Transverse colon (tissue), 4 donors: ENCODE results near the gene CCDC148.

ENCODE experiments used
- POLR2AphosphoS5 ChIP-seq, 3 donors: sonication (generic); formaldehyde crosslinking; IDR thresholded peaks; one replicate each; pipeline ENCODE4 v1.6.1; 2016; ENCODE audit warnings: antibody characterized with exemption in 3 of 3
- TF ChIP-seq, protein P1 (sequence below), 5 experiments: fragments of 200-600 bp in 3 of 5; fragments of 450-650 bp in 2 of 5; sonication (generic) in 3 of 5; IDR thresholded peaks; 1 replicate in 2 of 5; 2 replicates in 3 of 5; pipeline ENCODE4 v1.5.1; 2016 to 2017; ENCODE audit warnings: antibody characterized with exemption in 5 of 5, inconsistent platforms in 3 of 5, mild to moderate bottlenecking in 2 of 5, moderate library complexity in 1 of 5

DNA sequence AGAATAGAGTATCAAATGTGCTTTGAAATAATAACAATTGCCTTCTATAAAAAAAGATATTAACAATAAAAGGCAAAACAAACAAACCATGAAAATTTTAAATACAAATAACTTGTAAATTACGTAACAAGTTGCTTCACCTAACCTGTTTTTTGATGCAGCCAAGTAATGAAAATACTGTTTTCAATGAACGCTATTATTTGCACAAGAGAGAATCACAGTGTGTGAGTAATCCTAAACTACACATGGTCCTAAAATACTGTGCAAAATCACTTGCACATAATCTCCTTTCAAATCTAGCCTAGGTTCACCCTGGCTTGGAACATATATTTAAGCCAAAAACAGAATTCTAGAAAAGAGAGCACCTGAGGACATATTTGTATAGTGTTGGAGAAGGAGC, 98.9 kb downstream of the CCDC148 start:
- TF ChIP-seq POLR2AphosphoS5 (IDR thresholded peaks at IDR 0.05), result no peak
- TF ChIP-seq, protein P1, sequence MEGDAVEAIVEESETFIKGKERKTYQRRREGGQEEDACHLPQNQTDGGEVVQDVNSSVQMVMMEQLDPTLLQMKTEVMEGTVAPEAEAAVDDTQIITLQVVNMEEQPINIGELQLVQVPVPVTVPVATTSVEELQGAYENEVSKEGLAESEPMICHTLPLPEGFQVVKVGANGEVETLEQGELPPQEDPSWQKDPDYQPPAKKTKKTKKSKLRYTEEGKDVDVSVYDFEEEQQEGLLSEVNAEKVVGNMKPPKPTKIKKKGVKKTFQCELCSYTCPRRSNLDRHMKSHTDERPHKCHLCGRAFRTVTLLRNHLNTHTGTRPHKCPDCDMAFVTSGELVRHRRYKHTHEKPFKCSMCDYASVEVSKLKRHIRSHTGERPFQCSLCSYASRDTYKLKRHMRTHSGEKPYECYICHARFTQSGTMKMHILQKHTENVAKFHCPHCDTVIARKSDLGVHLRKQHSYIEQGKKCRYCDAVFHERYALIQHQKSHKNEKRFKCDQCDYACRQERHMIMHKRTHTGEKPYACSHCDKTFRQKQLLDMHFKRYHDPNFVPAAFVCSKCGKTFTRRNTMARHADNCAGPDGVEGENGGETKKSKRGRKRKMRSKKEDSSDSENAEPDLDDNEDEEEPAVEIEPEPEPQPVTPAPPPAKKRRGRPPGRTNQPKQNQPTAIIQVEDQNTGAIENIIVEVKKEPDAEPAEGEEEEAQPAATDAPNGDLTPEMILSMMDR (IDR thresholded peaks at IDR 0.05), result no peak
